Camera-type eye (tissue), 1 donor: ENCODE data around the gene GALNT2. TPM values are rescaled to one million over a fixed set of nuclear protein-coding genes. Genes with fewer than 3 reads are reported as not detected.

ENCODE experiments used
- total RNA-seq: library from RNA; depleted of rRNA; stranded (reverse); fragments of >200 nt; gene quantifications from one replicate; pipeline ENCODE4 v1.2.3, GENCODE V29; 2014

The GALNT2 gene
- 45.3 TPM for total RNA-seq

GRCh38 chr1:230066466-230067404 lies at the start of gene GALNT2:
TSS of gene GALNT2 (plus strand) at chr1:230067238. CDS start at chr1:230067281, 43 bp downstream.

